Thoracic aorta (tissue), 2 donors: ENCODE measurements around the gene TFF3. TPM values are rescaled to one million over a fixed set of nuclear protein-coding genes. Genes with fewer than 3 reads are reported as not detected.

Experiments
- ATAC-seq: fragments of 150-250 bp; one replicate; pipeline ENCODE4 v1.8.0; 2017; ENCODE audit warnings: low read depth; ENCODE audit not compliant: insufficient number of reproducible peaks, low FRiP score
- DNase-seq: peaks from one replicate; pipeline ENCODE4 v3.0.0-alpha.2; 2020; ENCODE audit warnings: low spot score
- H3K27ac ChIP-seq, 2 donors: fragments of 200-600 bp; sonication (generic); 1 replicate in 1 of 2; 2 replicates in 1 of 2; pipeline ENCODE4 v1.5.1; 2016; ENCODE audit warnings: mild to moderate bottlenecking in 2 of 2, moderate library complexity in 2 of 2
- H3K27me3 ChIP-seq: fragments of 200-600 bp; sonication (generic); replicated peaks from 2 replicates; pipeline ENCODE4 v1.6.0; 2016; ENCODE audit warnings: mild to moderate bottlenecking; ENCODE audit not compliant: insufficient read depth
- H3K36me3 ChIP-seq: fragments of 200-600 bp; sonication (generic); one replicate; pipeline ENCODE4 v1.5.1; 2016
- H3K4me1 ChIP-seq, 2 donors: fragments of 200-600 bp; sonication (generic); 1 replicate in 1 of 2; 2 replicates in 1 of 2; pipeline versions ENCODE4 v1.5.1 to v1.6.0; 2016; ENCODE audit warnings: low read depth in 2 of 2, mild to moderate bottlenecking in 1 of 2; ENCODE audit not compliant: control insufficient read depth in 1 of 2
- H3K4me3 ChIP-seq: fragments of 200-600 bp; sonication (generic); 2 replicates; pipeline ENCODE4 v1.5.1; 2016; ENCODE audit warnings: mild to moderate bottlenecking
- H3K9me3 ChIP-seq: fragments of 200-600 bp; sonication (generic); 2 replicates; pipeline ENCODE4 v1.5.1; 2016
- total RNA-seq, 2 donors: library from RNA; depleted of rRNA; stranded (reverse); fragments of >200 nt; gene quantifications; one replicate each; pipeline versions ENCODE4 v1.1.0 to v1.2.3, GENCODE V29; 2016
- TF ChIP-seq, protein P1 (sequence below): fragments of 200-600 bp; sonication (generic); IDR thresholded peaks from one replicate; pipeline ENCODE4 v1.5.1; 2019; ENCODE audit warnings: antibody characterized with exemption

The TFF3 gene
- total RNA-seq, 2 donors from 2014 or later: 3.2 TPM; not detected in 1

DNA sequence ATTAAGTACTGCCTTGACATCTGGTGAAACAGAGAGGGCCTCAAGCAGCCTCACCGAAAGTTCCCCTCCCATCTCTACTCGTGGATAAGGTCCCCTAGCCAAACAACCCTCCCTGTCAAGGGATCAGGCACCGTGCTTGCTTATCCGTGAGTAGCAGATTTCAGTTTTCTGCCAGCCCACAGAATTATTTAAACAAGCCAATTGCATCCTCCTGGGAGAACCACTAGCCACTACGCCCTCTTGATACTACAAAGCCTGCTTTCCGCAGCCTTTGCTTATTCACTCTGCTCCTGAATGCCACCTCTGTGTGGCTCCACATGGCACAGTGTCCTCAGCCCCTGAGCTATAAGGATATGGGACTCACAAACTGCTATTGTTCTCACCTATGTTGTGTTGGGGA is 41.4 kb upstream of the TFF3 start:
- Histone ChIP-seq H3K27ac (no peak overlapping the region), H3K4me3 (no peak overlapping the region), H3K36me3 (no peaks in the 10 kb centered on the region), H3K27me3 (no peaks in the 10 kb centered on the region), H3K9me3 (peaks cover 4% of the 10 kb centered on the region), H3K4me1 (no peaks in the 10 kb centered on the region)
- DNase-seq (no peak), ATAC-seq (no peak)
- TF ChIP-seq, protein P1, sequence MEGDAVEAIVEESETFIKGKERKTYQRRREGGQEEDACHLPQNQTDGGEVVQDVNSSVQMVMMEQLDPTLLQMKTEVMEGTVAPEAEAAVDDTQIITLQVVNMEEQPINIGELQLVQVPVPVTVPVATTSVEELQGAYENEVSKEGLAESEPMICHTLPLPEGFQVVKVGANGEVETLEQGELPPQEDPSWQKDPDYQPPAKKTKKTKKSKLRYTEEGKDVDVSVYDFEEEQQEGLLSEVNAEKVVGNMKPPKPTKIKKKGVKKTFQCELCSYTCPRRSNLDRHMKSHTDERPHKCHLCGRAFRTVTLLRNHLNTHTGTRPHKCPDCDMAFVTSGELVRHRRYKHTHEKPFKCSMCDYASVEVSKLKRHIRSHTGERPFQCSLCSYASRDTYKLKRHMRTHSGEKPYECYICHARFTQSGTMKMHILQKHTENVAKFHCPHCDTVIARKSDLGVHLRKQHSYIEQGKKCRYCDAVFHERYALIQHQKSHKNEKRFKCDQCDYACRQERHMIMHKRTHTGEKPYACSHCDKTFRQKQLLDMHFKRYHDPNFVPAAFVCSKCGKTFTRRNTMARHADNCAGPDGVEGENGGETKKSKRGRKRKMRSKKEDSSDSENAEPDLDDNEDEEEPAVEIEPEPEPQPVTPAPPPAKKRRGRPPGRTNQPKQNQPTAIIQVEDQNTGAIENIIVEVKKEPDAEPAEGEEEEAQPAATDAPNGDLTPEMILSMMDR: no peak

DNA sequence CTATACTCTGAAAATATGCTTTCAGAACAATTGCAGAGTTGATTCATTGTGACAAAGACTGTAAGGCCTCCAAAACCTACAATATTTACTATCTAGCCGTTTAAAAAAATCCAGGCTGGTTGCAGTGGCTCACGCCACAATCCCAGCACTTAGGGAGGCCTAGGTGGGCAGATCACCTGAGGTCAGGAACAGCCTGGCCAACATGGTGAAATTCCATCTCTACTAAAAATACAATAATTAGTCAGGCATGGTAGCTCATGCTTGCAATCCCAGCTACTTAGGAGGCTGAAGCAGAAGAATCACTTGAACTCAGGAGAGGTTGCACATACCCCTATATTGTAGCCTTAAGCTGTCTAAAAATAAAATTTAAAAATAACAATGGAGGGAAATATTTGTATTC is 40.8 kb upstream of the TFF3 start:
- H3K4me3 ChIP-seq: no peak overlapping the region
- TF ChIP-seq, protein P1: no peak
- H3K9me3 ChIP-seq: peaks cover 4% of the 10 kb centered on the region
- ATAC-seq (no peak), DNase-seq (no peak)
- no peak overlapping the region for H3K27ac ChIP-seq
- H3K27me3 ChIP-seq: no peaks in the 10 kb centered on the region
- H3K4me1 ChIP-seq: no peaks in the 10 kb centered on the region
- H3K36me3 ChIP-seq: no peaks in the 10 kb centered on the region

DNA sequence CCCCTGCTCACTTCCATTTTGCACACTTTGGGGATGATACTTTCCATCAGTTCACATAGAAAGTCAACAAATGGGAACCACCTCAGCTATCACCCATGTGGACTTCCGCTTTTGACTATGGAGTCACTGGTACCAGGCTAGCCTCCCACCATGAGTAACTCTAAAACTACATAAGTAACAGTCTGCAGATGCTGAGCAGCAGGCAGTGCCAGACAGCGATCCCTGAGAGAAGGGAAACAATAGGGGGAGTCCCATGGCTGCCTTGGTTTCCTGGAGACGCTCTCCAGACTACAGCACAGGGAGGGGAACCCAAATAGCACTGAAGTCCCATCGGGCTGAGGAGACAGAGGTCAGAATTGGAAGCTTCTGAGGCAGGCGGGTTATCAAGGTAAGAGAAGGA is 38.4 kb upstream of the TFF3 start:
- peaks cover 4% of the 10 kb centered on the region for H3K9me3 ChIP-seq
- DNase-seq: no peak
- no peak overlapping the region for H3K4me3 ChIP-seq
- H3K4me1 ChIP-seq: no peaks in the 10 kb centered on the region
- H3K27me3 ChIP-seq: no peaks in the 10 kb centered on the region
- H3K27ac ChIP-seq: no peak overlapping the region
- no peak for ATAC-seq
- no peaks in the 10 kb centered on the region for H3K36me3 ChIP-seq
- TF ChIP-seq, protein P1: no peak

DNA sequence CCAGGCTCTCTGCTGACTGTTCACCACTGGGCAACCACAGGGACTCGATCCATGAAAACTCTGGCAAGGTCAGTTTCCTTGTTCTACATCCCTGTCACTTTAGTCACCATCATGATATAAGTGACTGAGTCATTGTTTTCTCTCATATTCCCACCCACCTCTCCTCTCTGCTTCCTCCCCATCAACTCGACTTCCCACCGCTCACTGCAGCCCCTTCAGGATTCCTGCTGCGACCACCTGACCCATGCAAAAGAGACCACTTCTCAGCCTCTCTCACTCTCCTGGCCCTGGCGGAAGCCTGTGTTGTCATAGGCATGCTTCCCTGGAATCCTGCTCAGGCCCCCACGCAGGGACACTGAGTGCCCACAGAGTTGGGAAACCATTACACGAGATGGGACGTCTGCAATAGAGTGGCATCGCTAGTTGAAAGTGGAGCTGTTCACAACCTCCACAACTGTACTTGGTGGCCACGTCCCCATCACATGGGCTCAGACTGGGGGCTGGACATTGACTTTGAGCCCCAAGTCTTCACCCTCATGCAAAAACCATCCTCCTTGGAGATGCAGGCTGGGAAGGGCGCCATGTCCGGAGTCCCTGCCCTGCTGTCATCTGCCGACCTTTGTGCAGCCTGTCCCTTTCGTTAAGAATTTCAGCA is 37.4 kb upstream of the TFF3 start:
- no peaks in the 10 kb centered on the region for H3K4me1 ChIP-seq
- no peak overlapping the region for H3K4me3 ChIP-seq
- H3K27ac ChIP-seq: no peak overlapping the region
- ATAC-seq: no peak
- DNase-seq: no peak
- TF ChIP-seq, protein P1: no peak
- H3K36me3 ChIP-seq: no peaks in the 10 kb centered on the region
- no peaks in the 10 kb centered on the region for H3K27me3 ChIP-seq
- peaks cover 4% of the 10 kb centered on the region for H3K9me3 ChIP-seq

DNA sequence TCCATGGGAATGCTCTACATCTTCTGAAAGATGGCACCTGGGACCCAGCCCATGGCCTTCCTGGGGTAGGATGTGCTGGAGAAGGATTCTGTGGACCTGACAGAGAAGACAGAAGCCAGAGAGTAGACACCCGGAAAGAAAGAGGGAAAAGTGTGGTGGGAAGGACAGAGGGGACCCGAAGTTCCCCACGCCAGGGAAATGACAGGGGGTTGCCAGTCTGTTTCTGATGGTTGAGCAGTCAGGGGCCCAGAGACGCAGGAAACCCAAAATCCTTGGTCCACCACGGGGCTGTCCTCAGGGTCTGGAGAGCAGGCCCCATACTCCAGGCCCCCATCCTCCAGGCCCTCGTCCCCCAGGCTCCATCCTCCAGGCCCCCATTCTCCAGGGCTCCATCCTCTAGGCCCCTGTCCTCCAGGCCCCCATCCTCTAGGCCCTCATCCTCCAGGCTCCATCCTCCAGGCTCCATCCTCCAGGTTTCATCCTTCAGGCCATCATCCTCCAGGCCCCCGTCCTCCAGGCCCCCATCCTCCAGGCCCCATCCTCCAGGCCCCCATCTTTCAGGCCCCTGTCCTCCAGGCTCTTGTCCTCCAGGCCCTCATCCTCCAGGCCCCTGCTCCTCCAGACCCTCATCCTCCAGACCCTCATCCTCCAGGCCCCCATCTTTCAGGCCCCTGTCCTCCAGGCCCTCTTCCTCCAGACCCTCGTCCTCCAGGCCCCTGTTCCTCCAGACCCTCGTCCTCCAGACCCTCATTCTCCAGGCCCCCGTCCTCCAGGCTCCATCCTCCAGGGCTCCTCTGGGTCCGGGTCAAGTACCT is 36.6 kb upstream of the TFF3 start:
- DNase-seq (no peak), ATAC-seq (no peak)
- H3K4me1 ChIP-seq: no peaks in the 10 kb centered on the region
- TF ChIP-seq, protein P1: no peak
- no peak overlapping the region for H3K4me3 ChIP-seq
- H3K27ac ChIP-seq: no peak overlapping the region
- H3K27me3 ChIP-seq: no peaks in the 10 kb centered on the region
- H3K36me3 ChIP-seq: no peaks in the 10 kb centered on the region
- H3K9me3 ChIP-seq: peaks cover 4% of the 10 kb centered on the region
